ENCODE measurements around the gene RASSF1.
"Not testable (repeated sequence)": the region's sequence is repeated elsewhere in the genome, so short reads cannot be mapped to it uniquely, and the experiment has no call there.

RASSF1 gene

DNA sequence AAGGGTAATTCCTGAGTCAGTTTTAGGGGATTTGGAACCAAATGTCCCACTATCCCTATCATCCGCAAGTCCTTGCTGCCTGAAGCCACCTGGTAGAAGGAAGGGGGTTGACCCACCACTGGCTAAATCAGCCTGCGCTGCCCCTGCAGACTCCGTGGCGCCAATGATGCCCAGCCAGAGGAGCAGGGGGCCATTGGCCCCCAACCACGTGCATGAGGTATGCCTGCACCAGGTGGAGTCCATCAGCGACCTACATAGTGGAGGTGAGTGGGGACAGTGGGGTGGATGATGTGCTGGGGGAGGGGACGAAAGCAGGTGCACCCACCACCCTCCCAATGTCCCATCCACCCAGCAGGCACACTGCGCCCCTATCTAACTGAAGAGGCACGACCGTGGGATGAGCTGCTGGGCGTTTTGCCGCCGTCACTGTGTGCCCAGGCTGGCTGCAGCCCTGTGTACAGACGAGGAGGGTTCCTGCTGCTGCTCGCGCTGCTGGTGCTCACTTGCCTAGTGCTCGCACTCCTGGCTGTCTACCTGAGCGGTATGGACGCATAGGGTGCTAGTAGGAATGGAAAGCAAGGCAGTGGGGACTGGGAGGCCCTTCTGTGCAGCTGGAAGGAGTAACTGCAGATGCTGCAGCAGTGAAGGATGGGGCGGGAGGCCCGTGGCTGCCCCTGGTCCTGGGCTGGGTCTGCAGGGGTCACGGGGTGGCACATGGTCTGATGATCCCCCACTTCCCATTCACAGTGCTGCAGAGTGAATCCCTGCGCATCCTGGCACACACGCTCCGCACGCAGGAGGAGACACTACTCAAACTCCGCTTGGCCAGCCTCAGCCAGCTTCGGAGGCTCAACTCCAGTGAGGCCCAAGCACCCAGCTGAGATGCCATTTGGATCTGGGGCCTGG is 54.1 kb downstream of the RASSF1 start:
- no peak overlapping the region for H3K4me3 ChIP-seq (replicated peaks; ENCODE audit: low read depth, low read length)
- DNase-seq (ENCODE audit: extremely low read depth, low read depth): no peak
- no peak for TF ChIP-seq CTCF (IDR thresholded peaks at IDR 0.05; ENCODE audit: low read depth, low read length, missing control alignments)

DNA sequence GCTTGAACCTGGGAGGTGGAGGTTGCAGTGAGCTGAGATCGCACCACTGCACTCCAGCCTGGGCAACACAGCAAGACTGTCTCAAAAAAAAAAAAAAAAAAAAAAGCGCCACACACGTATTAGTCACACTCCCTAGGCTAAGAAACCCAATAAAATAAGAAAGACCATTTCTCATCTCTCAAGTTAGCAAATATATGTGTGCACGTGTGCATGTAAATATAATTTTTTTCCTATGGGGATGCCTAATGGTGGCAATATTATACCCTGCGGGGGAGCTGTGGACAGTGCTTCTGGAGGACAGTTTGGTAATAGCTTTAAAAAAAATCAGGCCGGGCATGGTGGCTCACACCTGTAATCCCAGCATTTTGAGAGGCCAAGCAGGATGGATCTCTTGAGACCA is 56.5 kb downstream of the RASSF1 start:
- H3K4me3 ChIP-seq (replicated peaks; ENCODE audit: low read depth, low read length); DNase-seq (ENCODE audit: extremely low read depth, low read depth): not testable (repeated sequence)
